Neural progenitor cell (in vitro differentiated cells): Measurements from ENCODE around the gene SUN5. TPM values are rescaled to one million over a fixed set of nuclear protein-coding genes. Genes with fewer than 3 reads are reported as not detected.

ENCODE experiments used
- DNase-seq: peaks from one replicate; pipeline ENCODE4 v3.0.0-alpha.2; 2016; ENCODE audit warnings: low spot score
- H2AFZ ChIP-seq: fragments of 200-600 bp; sonication (generic); replicated peaks from 2 replicates; pipeline ENCODE4 v1.6.1; 2016; ENCODE audit warnings: antibody characterized with exemption
- H3F3A ChIP-seq: fragments of 200-600 bp; sonication (generic); 2 replicates; pipeline ENCODE4 v1.6.1; 2016; ENCODE audit warnings: antibody characterized with exemption, low read depth
- H3K27ac ChIP-seq: fragments of 200-600 bp; sonication (generic); 2 replicates; pipeline ENCODE4 v1.5.1; 2016; ENCODE audit warnings: mild to moderate bottlenecking
- H3K27me3 ChIP-seq: fragments of 200-600 bp; sonication (generic); 2 replicates; pipeline ENCODE4 v1.6.1; 2016; ENCODE audit warnings: mild to moderate bottlenecking, moderate library complexity
- H3K36me3 ChIP-seq: fragments of 200-600 bp; sonication (generic); 2 replicates; pipeline ENCODE4 v1.5.1; 2016
- H3K4me1 ChIP-seq: fragments of 200-600 bp; sonication (generic); 2 replicates; pipeline ENCODE4 v1.6.1; 2016; ENCODE audit warnings: mixed run types
- H3K4me2 ChIP-seq: fragments of 200-600 bp; sonication (generic); 2 replicates; pipeline ENCODE4 v1.6.1; 2016
- H3K4me3 ChIP-seq: fragments of 200-600 bp; sonication (generic); 2 replicates; pipeline ENCODE4 v1.5.1; 2016
- H3K79me2 ChIP-seq: fragments of 200-600 bp; sonication (generic); 2 replicates; pipeline ENCODE4 v1.6.1; 2016; ENCODE audit warnings: low read depth
- H3K9ac ChIP-seq: fragments of 200-600 bp; sonication (generic); 2 replicates; pipeline ENCODE4 v1.6.1; 2016
- H3K9me3 ChIP-seq: fragments of 200-600 bp; sonication (generic); 2 replicates; pipeline ENCODE4 v1.5.1; 2016; ENCODE audit warnings: low read depth
- H4K20me1 ChIP-seq: fragments of 200-600 bp; sonication (generic); 2 replicates; pipeline ENCODE4 v1.6.1; 2016; ENCODE audit warnings: low read depth
- H3K27ac Mint-ChIP-seq: 3 replicates; pipeline ENCODE4 v1.8.0; 2021; ENCODE audit warnings: mixed read lengths
- H3K27me3 Mint-ChIP-seq: 2 replicates; pipeline ENCODE4 v1.8.0; 2022; ENCODE audit warnings: low read depth, mild to moderate bottlenecking, inconsistent platforms, moderate library complexity, mixed read lengths; ENCODE audit not compliant: insufficient read depth
- H3K36me3 Mint-ChIP-seq: 3 replicates; pipeline ENCODE4 v1.8.0; 2021; ENCODE audit warnings: mixed read lengths
- H3K4me1 Mint-ChIP-seq: 3 replicates; pipeline ENCODE4 v1.8.0; 2021; ENCODE audit warnings: mixed read lengths
- H3K4me3 Mint-ChIP-seq: 3 replicates; pipeline ENCODE4 v1.8.0; 2021; ENCODE audit warnings: mild to moderate bottlenecking, moderate library complexity, mixed read lengths
- H3K9me3 Mint-ChIP-seq: 3 replicates; pipeline ENCODE4 v1.8.0; 2020; ENCODE audit warnings: mixed read lengths
- EZH2 ChIP-seq: fragments of 200-600 bp; sonication (generic); IDR thresholded peaks from 2 replicates; pipeline ENCODE4 v1.6.1; 2017; ENCODE audit warnings: antibody characterized with exemption, mild to moderate bottlenecking, moderate library complexity
- EZH2phosphoT487 ChIP-seq: fragments of 200-600 bp; sonication (generic); IDR thresholded peaks from 2 replicates; pipeline ENCODE4 v1.6.1; 2017; ENCODE audit warnings: antibody characterized with exemption
- total RNA-seq: library from RNA; depleted of rRNA; stranded (reverse); fragments of >200 nt; gene quantifications from 2 replicates; pipeline ENCODE4 v1.2.3, GENCODE V29; 2015; ENCODE audit warnings: low replicate concordance
- TF ChIP-seq, protein P1 (sequence below): fragments of 200-600 bp; sonication (generic); IDR thresholded peaks from 2 replicates; pipeline ENCODE4 v1.5.1; 2017; ENCODE audit warnings: antibody characterized with exemption, mild to moderate bottlenecking

SUN5 gene
- total RNA-seq, 1 donor from 2014 or later = not detected

DNA sequence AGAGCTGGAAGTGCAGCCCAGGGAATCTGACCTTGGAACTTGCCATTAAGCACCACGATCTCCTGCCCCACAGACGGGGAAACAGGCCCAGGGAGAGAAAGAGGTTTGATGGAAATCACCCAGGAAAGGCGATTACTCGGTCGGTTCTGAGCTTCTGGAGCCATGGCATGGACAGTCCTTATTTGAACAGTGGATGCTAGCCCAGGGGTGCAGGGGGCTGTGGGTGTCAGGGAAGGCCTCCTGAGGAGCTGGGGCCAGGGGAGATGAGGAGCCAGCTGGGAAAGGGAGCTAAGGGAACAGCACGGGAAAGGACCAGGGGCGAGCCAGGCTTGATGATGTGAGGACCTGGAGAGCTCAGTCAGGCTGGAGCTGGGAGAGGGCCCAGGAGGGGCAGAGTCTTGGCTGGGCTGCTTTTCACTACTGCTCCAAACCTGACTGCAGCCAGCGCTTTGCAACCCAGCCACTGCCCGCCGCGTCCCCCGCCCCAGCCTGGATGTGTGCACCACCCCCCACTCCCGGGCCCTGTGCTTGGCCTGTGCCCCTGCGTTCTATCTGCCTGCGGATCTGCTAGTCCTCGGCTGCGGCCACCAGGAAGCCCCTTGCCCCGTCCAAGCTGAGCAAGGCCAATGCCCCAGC, 17.8 kb downstream of the SUN5 start:
- no peak overlapping the region for H3K9ac ChIP-seq
- Mint-ChIP-seq H3K36me3 (no peaks in the 10 kb centered on the region), H3K27ac (peak overlapping the region; percentile 34), H3K9me3 (no peaks in the 10 kb centered on the region), H3K4me3 (peak overlapping the region; percentile 33), H3K4me1 (peaks cover 3% of the 10 kb centered on the region), H3K27me3 (peaks cover 13% of the 10 kb centered on the region)
- H3K4me2 ChIP-seq = no peak overlapping the region
- H3K4me3 ChIP-seq = no peak overlapping the region
- TF ChIP-seq EZH2 (no peak), EZH2phosphoT487 (no peak)
- TF ChIP-seq, protein P1, sequence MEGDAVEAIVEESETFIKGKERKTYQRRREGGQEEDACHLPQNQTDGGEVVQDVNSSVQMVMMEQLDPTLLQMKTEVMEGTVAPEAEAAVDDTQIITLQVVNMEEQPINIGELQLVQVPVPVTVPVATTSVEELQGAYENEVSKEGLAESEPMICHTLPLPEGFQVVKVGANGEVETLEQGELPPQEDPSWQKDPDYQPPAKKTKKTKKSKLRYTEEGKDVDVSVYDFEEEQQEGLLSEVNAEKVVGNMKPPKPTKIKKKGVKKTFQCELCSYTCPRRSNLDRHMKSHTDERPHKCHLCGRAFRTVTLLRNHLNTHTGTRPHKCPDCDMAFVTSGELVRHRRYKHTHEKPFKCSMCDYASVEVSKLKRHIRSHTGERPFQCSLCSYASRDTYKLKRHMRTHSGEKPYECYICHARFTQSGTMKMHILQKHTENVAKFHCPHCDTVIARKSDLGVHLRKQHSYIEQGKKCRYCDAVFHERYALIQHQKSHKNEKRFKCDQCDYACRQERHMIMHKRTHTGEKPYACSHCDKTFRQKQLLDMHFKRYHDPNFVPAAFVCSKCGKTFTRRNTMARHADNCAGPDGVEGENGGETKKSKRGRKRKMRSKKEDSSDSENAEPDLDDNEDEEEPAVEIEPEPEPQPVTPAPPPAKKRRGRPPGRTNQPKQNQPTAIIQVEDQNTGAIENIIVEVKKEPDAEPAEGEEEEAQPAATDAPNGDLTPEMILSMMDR = no peak
- no peaks in the 10 kb centered on the region for H3F3A ChIP-seq
- H3K4me1 ChIP-seq = no peaks in the 10 kb centered on the region
- no peaks in the 10 kb centered on the region for H4K20me1 ChIP-seq
- H3K36me3 ChIP-seq = no peaks in the 10 kb centered on the region
- no peaks in the 10 kb centered on the region for H3K9me3 ChIP-seq
- H3K79me2 ChIP-seq = no peaks in the 10 kb centered on the region
- H3K27me3 ChIP-seq = no peaks in the 10 kb centered on the region
- H3K27ac ChIP-seq = no peak overlapping the region
- no peak for DNase-seq
- no peak overlapping the region for H2AFZ ChIP-seq

DNA sequence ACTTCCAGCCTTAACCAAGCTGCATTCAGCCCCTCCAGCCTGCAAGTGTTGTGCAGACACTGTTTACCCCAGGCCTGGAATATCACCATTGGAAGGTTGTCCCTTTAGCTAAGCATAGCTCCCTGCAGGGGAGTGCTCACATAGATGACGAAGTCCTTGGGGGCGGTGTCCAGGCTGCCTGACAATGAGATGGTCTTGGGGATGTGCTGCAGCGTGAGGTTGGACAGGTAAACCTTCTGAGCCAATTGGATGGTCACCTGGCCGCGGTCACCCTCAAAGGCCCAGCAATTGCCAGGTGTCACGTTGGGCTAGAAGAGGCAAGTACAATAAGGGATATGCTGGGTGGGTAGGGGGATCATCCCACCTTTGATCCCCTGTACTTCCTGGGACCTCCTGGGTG, 18.6 kb downstream of the SUN5 start:
- peaks cover 13% of the 10 kb centered on the region for H3K27me3 Mint-ChIP-seq
- Histone ChIP-seq H3K36me3 (no peaks in the 10 kb centered on the region), H4K20me1 (no peaks in the 10 kb centered on the region), H3F3A (no peaks in the 10 kb centered on the region), H3K4me2 (no peak overlapping the region), H3K9ac (no peak overlapping the region), H3K9me3 (no peaks in the 10 kb centered on the region), H3K79me2 (no peaks in the 10 kb centered on the region), H3K4me3 (no peak overlapping the region), H2AFZ (no peak overlapping the region), H3K4me1 (peaks cover 4% of the 10 kb centered on the region), H3K27ac (no peak overlapping the region), H3K27me3 (no peaks in the 10 kb centered on the region)
- H3K27ac Mint-ChIP-seq = no peak overlapping the region
- no peak overlapping the region for H3K4me3 Mint-ChIP-seq
- TF ChIP-seq, protein P1 = no peak
- TF ChIP-seq EZH2 (no peak), EZH2phosphoT487 (no peak)
- DNase-seq = no peak
- peaks cover 8% of the 10 kb centered on the region for H3K4me1 Mint-ChIP-seq
- H3K36me3 Mint-ChIP-seq = no peaks in the 10 kb centered on the region
- no peaks in the 10 kb centered on the region for H3K9me3 Mint-ChIP-seq

DNA sequence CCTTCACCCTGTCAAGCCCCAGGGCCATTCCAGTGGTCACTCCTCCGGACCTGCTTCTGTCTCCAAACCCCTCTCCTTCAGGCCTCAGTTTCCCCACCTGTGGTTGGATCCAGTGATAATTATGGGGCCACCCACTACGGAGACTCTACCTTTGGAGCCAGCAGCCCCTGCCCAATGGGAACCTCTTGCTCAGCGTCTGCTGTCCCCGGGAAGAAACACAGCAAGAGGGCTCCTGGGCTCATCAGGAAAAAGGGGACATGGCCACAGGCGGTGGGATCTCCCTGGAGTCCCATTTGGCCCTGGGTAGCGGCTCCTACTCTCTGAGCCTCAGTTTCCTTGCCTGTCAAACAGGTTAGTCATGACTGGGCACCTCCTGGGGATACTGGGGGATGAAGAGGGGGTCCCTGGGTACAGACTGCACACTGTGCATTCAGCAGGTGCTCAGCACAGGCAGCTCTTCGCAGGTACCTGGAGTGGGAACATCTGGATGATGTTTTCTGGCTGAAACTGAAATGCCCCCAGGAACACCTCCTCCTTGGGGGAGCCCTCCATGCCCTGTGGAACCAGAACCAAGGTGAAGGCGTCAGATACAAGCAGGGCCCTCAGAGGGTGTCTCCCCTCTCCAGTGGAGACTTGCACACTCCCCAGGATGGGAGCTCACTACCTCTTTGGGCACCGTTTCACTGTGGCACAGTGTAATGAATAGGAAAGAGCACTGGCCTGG, 19.4 kb downstream of the SUN5 start:
- no peak overlapping the region for H3K27ac ChIP-seq

More for the DNA sequence above, 19.4 kb downstream of the SUN5 start:
- Histone ChIP-seq H3K27me3 (no peaks in the 10 kb centered on the region), H3K4me3 (no peak overlapping the region), H3K4me1 (peaks cover 12% of the 10 kb centered on the region), H3K79me2 (no peaks in the 10 kb centered on the region), H4K20me1 (no peaks in the 10 kb centered on the region), H2AFZ (no peak overlapping the region), H3K9ac (no peak overlapping the region), H3K9me3 (no peaks in the 10 kb centered on the region), H3K4me2 (no peak overlapping the region), H3F3A (no peaks in the 10 kb centered on the region), H3K36me3 (no peaks in the 10 kb centered on the region)
- Mint-ChIP-seq H3K4me3 (no peak overlapping the region), H3K27ac (no peak overlapping the region), H3K36me3 (no peaks in the 10 kb centered on the region), H3K4me1 (peaks cover 10% of the 10 kb centered on the region), H3K27me3 (peaks cover 13% of the 10 kb centered on the region), H3K9me3 (no peaks in the 10 kb centered on the region)
- TF ChIP-seq EZH2 = no peak
- TF ChIP-seq, protein P1 = no peak
- TF ChIP-seq EZH2phosphoT487 = no peak
- no peak for DNase-seq
